ENCODE results near the gene RASSF3. TPM values are rescaled to one million over a fixed set of nuclear protein-coding genes. Genes with fewer than 3 reads are reported as not detected.
"Not testable (repeated sequence)": the region's sequence is repeated elsewhere in the genome, so short reads cannot be mapped to it uniquely, and the experiment has no call there.

RASSF3 gene
- total RNA-seq, 1 donor from 2014 or later: 31.8 TPM

- Mint-ChIP-seq H3K27ac (no peak overlapping the region), H3K36me3 (peaks cover 5% of the 10 kb centered on the region), H3K4me3 (no peak overlapping the region), H3K4me1 (ENCODE audit: unreplicated experiment) (peaks cover 24% of the 10 kb centered on the region), H3K9me3 (no peaks in the 10 kb centered on the region), H3K27me3 (no peaks in the 10 kb centered on the region)
- no peak for DNase-seq (ENCODE audit: extremely low spot score, unreplicated experiment)
- no peak for TF ChIP-seq CTCF (conservative IDR thresholded peaks at IDR 0.05)
Observed at GRCh38 chr12:64618953-64619590, 8.8 kb downstream of the RASSF3 start.

GRCh38 chr12:64621257-64621942 is 11.1 kb downstream of the RASSF3 start:
- Mint-ChIP-seq H3K27ac (no peak overlapping the region), H3K36me3 (no peaks in the 10 kb centered on the region), H3K4me3 (no peak overlapping the region), H3K9me3 (no peaks in the 10 kb centered on the region), H3K27me3 (no peaks in the 10 kb centered on the region), H3K4me1 (ENCODE audit: unreplicated experiment) (peaks cover 31% of the 10 kb centered on the region)
- DNase-seq (ENCODE audit: extremely low spot score, unreplicated experiment): no peak
- TF ChIP-seq CTCF (conservative IDR thresholded peaks at IDR 0.05): no peak

- Mint-ChIP-seq H3K4me1 (ENCODE audit: unreplicated experiment) (peaks cover 29% of the 10 kb centered on the region), H3K4me3 (no peak overlapping the region), H3K27me3 (no peaks in the 10 kb centered on the region), H3K9me3 (no peaks in the 10 kb centered on the region), H3K36me3 (no peaks in the 10 kb centered on the region), H3K27ac (no peak overlapping the region)
- no peak for TF ChIP-seq CTCF (conservative IDR thresholded peaks at IDR 0.05)
- no peak for DNase-seq (ENCODE audit: extremely low spot score, unreplicated experiment)
Observed at GRCh38 chr12:64624035-64624434, 13.7 kb downstream of the RASSF3 start.

- no peaks in the 10 kb centered on the region for H3K9me3 Mint-ChIP-seq
- no peak for DNase-seq (ENCODE audit: extremely low spot score, unreplicated experiment)
Observed at GRCh38 chr12:64625243-64626077, 15.2 kb downstream of the RASSF3 start.

GRCh38 chr12:64626588-64626987 is 16.3 kb downstream of the RASSF3 start:
- H3K4me3 Mint-ChIP-seq; H3K9me3 Mint-ChIP-seq; H3K27ac Mint-ChIP-seq; H3K36me3 Mint-ChIP-seq; DNase-seq (ENCODE audit: extremely low spot score, unreplicated experiment); H3K27me3 Mint-ChIP-seq: not testable (repeated sequence)
- peaks cover 24% of the 10 kb centered on the region for H3K4me1 Mint-ChIP-seq (ENCODE audit: unreplicated experiment)

More at GRCh38 chr12:64625243-64626077, 15.2 kb downstream of the RASSF3 start:
- H3K27ac Mint-ChIP-seq: peak overlapping the region; percentile 89
- peaks cover 24% of the 10 kb centered on the region for H3K4me1 Mint-ChIP-seq (ENCODE audit: unreplicated experiment)
- H3K36me3 Mint-ChIP-seq: peaks cover 2% of the 10 kb centered on the region
- H3K4me3 Mint-ChIP-seq: peak overlapping the region; percentile 70
- TF ChIP-seq CTCF (conservative IDR thresholded peaks at IDR 0.05): no peak
- H3K27me3 Mint-ChIP-seq: no peaks in the 10 kb centered on the region

- Mint-ChIP-seq H3K4me3 (no peak overlapping the region), H3K4me1 (ENCODE audit: unreplicated experiment) (peaks cover 31% of the 10 kb centered on the region), H3K9me3 (no peaks in the 10 kb centered on the region), H3K27ac (no peak overlapping the region), H3K36me3 (peaks cover 17% of the 10 kb centered on the region), H3K27me3 (no peaks in the 10 kb centered on the region)
- no peak for TF ChIP-seq CTCF (conservative IDR thresholded peaks at IDR 0.05)
- no peak for DNase-seq (ENCODE audit: extremely low spot score, unreplicated experiment)
Observed at GRCh38 chr12:64627771-64628170, 17.5 kb downstream of the RASSF3 start.
